WTC11 (cell line): ENCODE results near the gene ZNF526. TPM values are rescaled to one million over a fixed set of nuclear protein-coding genes. Genes with fewer than 3 reads are reported as not detected.
A peak's percentile ranks its signal among the peaks of the same experiment; 100 is the strongest.

ENCODE experiments used
- ATAC-seq: fragments of 200-7000 bp; cut with Tn5 transposase; 2 replicates; pipeline ENCODE4 v1.10.0; 2021; ENCODE audit warnings: mild to moderate bottlenecking, moderate library complexity
- CTCF ChIA-PET: fragments of 300-600 bp; sonication (Branson Sonifier 250); formaldehyde crosslinking; loops from one replicate; lab custom pipeline; 2021; ENCODE audit warnings: antibody characterized with exemption; lab: Charles Lee
- POLR2A ChIA-PET: fragments of 350-600 bp; sonication (Branson Sonifier 250); formaldehyde crosslinking; loops from one replicate; lab custom pipeline; 2021; ENCODE audit warnings: antibody characterized with exemption; lab: Charles Lee
- DNase-seq: peaks from one replicate; pipeline ENCODE4 v3.0.0; 2021; ENCODE audit warnings: low spot score
- H3K27ac Mint-ChIP-seq: 2 replicates; pipeline ENCODE4 v1.8.0; 2021; ENCODE audit warnings: mixed read lengths
- H3K27me3 Mint-ChIP-seq: 2 replicates; pipeline ENCODE4 v1.8.0; 2021; ENCODE audit warnings: low read depth, mild to moderate bottlenecking, moderate library complexity, mixed read lengths
- H3K36me3 Mint-ChIP-seq: 2 replicates; pipeline ENCODE4 v1.8.0; 2021; ENCODE audit warnings: mixed read lengths
- H3K4me1 Mint-ChIP-seq: 2 replicates; pipeline ENCODE4 v1.8.0; 2022; ENCODE audit warnings: mixed read lengths
- H3K4me3 Mint-ChIP-seq: 2 replicates; pipeline ENCODE4 v1.8.0; 2021; ENCODE audit warnings: mild to moderate bottlenecking, moderate library complexity, mixed read lengths
- H3K9me3 Mint-ChIP-seq: 2 replicates; pipeline ENCODE4 v1.8.0; 2021; ENCODE audit warnings: mixed read lengths
- ATF3 ChIP-seq: sonication (generic); formaldehyde crosslinking; conservative IDR thresholded peaks from 2 replicates; pipeline ENCODE4 v1.8.1; 2022; ENCODE audit warnings: mild to moderate bottlenecking, missing genetic modification reagents
- CDX4 ChIP-seq: fragments of 250-450 bp; sonication (Bioruptor Pico); IDR thresholded peaks from 2 replicates; pipeline ENCODE4 v1.9.0; 2021; ENCODE audit warnings: moderate library complexity, mild to moderate bottlenecking, inconsistent platforms, borderline replicate concordance
- CREM ChIP-seq: sonication (generic); formaldehyde crosslinking; IDR thresholded peaks from 2 replicates; pipeline ENCODE4 v1.8.1; 2022; ENCODE audit warnings: mild to moderate bottlenecking, missing genetic modification reagents, moderate library complexity
- CTCF ChIP-seq: fragments of 200-600 bp; IDR thresholded peaks from 2 replicates; pipeline ENCODE4 v1.8.0; 2022; ENCODE audit warnings: antibody characterized with exemption
- E2F4 ChIP-seq: sonication (generic); formaldehyde crosslinking; IDR thresholded peaks from 2 replicates; pipeline ENCODE4 v1.8.1; 2022; ENCODE audit warnings: low read depth, mild to moderate bottlenecking, moderate library complexity, missing genetic modification reagents, borderline replicate concordance
- EMX1 ChIP-seq: fragments of 250-450 bp; sonication (Bioruptor Pico); IDR thresholded peaks from 2 replicates; pipeline ENCODE4 v1.8.0; 2021; ENCODE audit warnings: mild to moderate bottlenecking
- GABPB1 ChIP-seq: sonication (generic); formaldehyde crosslinking; IDR thresholded peaks from 2 replicates; pipeline ENCODE4 v1.8.1; 2023; ENCODE audit warnings: mild to moderate bottlenecking, missing genetic modification reagents
- IRF2 ChIP-seq: sonication (generic); formaldehyde crosslinking; IDR thresholded peaks from 2 replicates; pipeline ENCODE4 v1.8.0; 2022; ENCODE audit warnings: low read depth, missing genetic modification reagents, borderline replicate concordance
- JAZF1 ChIP-seq: fragments of 250-450 bp; sonication (Bioruptor Pico); IDR thresholded peaks from 2 replicates; pipeline ENCODE4 v1.9.0; 2021; ENCODE audit warnings: moderate library complexity, mild to moderate bottlenecking, inconsistent platforms
- RELA ChIP-seq: sonication (generic); formaldehyde crosslinking; IDR thresholded peaks from 2 replicates; pipeline ENCODE4 v1.8.1; 2022; ENCODE audit warnings: missing genetic modification reagents, mild to moderate bottlenecking, borderline replicate concordance
- SOX15 ChIP-seq: fragments of 250-450 bp; sonication (Bioruptor Pico); IDR thresholded peaks from 2 replicates; pipeline ENCODE4 v1.9.0; 2021; ENCODE audit warnings: mild to moderate bottlenecking
- SP1 ChIP-seq: sonication (generic); formaldehyde crosslinking; conservative IDR thresholded peaks from 2 replicates; pipeline ENCODE4 v1.8.1; 2022; ENCODE audit warnings: missing genetic modification reagents
- ZNF416 ChIP-seq: fragments of 250-450 bp; sonication (Bioruptor Pico); IDR thresholded peaks from 2 replicates; pipeline ENCODE4 v1.9.0; 2021; ENCODE audit warnings: mild to moderate bottlenecking, inconsistent platforms
- total RNA-seq: library from RNA; stranded (reverse); gene quantifications from 3 replicates; pipeline ENCODE4 v1.2.3, GENCODE V29; 2021
- TF ChIP-seq, protein P1 (sequence below): fragments of 250-450 bp; sonication (Bioruptor Pico); conservative IDR thresholded peaks from 2 replicates; pipeline ENCODE4 v1.9.0; 2021; ENCODE audit warnings: mild to moderate bottlenecking
- TF ChIP-seq, protein P2 (sequence below): fragments of 250-450 bp; sonication (Bioruptor Pico); IDR thresholded peaks from 2 replicates; pipeline ENCODE4 v1.9.0; 2021; ENCODE audit warnings: mild to moderate bottlenecking
- TF ChIP-seq, protein P3 (sequence below): sonication (generic); formaldehyde crosslinking; IDR thresholded peaks from 2 replicates; pipeline ENCODE4 v1.8.0; 2022; ENCODE audit warnings: mild to moderate bottlenecking, missing genetic modification reagents
- TF ChIP-seq, protein P4 (sequence below): sonication (generic); formaldehyde crosslinking; IDR thresholded peaks from 2 replicates; pipeline ENCODE4 v1.8.0; 2023; ENCODE audit warnings: missing genetic modification reagents

ZNF526 gene
- total RNA-seq, 1 experiment from 2014 or later = 18.3 TPM

- TF ChIP-seq, protein P1, sequence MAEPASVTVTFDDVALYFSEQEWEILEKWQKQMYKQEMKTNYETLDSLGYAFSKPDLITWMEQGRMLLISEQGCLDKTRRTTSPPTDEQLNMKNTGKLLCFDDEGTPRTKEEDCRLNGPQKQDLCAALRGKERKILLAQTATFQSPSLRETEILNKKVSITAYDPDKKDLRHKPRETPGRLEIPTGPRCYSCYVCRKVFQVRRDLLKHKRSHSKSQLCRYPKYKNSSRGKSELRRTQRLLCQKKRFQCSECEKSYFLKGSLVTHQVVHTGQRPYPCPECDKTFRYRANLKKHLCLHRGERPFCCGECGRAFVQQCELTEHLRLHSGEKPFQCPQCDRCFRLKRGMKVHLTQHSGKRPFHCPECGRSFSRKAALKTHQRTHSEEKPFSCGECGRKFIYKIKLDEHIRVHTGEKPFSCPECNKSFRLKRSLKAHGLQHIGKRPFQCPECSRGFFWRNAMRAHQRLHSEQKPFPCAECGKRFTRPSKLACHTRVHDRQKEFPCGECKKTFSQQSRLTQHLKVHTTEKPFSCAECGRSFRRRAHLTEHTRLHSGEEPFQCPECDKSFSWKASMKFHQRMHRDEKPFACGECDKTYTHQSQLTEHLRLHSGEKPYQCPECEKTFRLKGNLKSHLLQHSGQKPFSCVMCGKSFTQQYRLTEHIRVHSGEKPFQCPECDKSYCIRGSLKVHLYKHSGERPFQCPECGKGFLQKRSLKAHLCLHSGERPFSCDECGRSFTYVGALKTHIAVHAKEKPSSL (CRISPR knock-in tag) = no peak
- TF ChIP-seq E2F4 (no peak), GABPB1 (CRISPR knock-in tag) (no peak), IRF2 (no peak), SOX15 (no peak), CTCF (no peak), ATF3 (CRISPR knock-in tag) (no peak), SP1 (peak; percentile 98), EMX1 (CRISPR knock-in tag) (no peak)
- TF ChIP-seq, protein P2, sequence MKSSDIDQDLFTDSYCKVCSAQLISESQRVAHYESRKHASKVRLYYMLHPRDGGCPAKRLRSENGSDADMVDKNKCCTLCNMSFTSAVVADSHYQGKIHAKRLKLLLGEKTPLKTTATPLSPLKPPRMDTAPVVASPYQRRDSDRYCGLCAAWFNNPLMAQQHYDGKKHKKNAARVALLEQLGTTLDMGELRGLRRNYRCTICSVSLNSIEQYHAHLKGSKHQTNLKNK (CRISPR knock-in tag) = no peak
Observed at GRCh38 chr19:42268704-42269477, 48.8 kb downstream of the ZNF526 start, which contains the start of gene CIC (continued).

DNA sequence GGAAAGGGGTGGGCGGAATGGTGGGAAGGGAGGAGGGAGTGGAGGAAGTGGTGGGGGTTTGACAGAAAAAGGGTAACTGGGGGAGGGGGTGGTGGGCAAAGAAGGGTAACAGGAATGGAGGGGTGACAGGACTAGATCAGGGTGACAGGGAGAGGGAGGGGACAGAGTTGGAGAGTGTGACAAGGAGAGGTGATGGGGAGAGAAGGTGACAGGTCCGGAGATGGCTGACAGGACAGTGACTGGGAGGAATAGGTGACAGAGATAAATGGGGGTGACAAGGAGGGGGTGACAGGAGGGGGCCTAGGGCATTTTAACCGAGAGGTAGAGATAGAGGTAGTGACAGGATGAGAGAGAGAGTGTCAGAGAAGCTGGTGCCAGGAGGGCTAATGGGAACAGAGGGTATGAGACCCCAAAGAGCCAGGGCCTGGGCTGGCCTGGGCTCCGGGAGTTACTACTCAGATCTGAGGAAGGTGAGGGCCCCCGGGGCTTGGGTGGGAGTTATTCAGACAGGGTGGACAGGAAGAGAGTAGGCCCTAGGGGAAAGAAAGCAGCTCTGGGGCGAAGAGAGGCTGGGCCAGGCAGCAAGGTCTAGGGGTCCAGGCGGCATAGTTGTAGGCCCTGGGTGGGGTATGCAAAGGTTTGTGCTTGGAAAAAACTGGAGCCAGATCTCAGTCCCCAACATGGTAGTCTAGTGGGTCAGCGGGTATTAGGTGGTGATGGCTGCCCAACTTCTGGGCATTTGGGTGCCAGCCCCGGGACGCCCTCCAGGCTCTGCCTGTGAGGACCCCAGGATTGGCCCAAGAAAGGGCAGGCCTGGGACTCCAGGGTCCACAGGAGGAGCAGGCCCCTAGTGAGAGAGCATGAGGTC, 49.6 kb downstream of the ZNF526 start:
- Mint-ChIP-seq H3K27me3 (peaks cover 12% of the 10 kb centered on the region), H3K4me1 (peaks cover 22% of the 10 kb centered on the region), H3K9me3 (no peaks in the 10 kb centered on the region), H3K36me3 (0 out of 2 replicates have a peak, but pooled peaks cover 2% of the 10 kb centered on the region), H3K27ac (0 out of 2 replicates have a peak overlapping the region, but pooled peaks have one; percentile 33), H3K4me3 (peak overlapping the region; percentile 80; the same call in 1 of the 2 replicates)
- no peak for TF ChIP-seq CREM (CRISPR knock-in tag)
- TF ChIP-seq, protein P3, sequence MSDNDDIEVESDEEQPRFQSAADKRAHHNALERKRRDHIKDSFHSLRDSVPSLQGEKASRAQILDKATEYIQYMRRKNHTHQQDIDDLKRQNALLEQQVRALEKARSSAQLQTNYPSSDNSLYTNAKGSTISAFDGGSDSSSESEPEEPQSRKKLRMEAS (CRISPR knock-in tag) = no peak
- TF ChIP-seq ZNF416 (CRISPR knock-in tag) = no peak
- TF ChIP-seq CDX4 (CRISPR knock-in tag) = no peak
- TF ChIP-seq, protein P1 (CRISPR knock-in tag) = no peak
- TF ChIP-seq RELA (CRISPR knock-in tag) = no peak
- TF ChIP-seq JAZF1 (CRISPR knock-in tag) = no peak
- TF ChIP-seq, protein P4, sequence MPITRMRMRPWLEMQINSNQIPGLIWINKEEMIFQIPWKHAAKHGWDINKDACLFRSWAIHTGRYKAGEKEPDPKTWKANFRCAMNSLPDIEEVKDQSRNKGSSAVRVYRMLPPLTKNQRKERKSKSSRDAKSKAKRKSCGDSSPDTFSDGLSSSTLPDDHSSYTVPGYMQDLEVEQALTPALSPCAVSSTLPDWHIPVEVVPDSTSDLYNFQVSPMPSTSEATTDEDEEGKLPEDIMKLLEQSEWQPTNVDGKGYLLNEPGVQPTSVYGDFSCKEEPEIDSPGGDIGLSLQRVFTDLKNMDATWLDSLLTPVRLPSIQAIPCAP (CRISPR knock-in tag) = no peak
- CTCF ChIA-PET = interaction anchor here (1.6 to 3.2 kb wide), 2 partner anchors 10 to 26 kb away, joined by 4 to 21 read pairs; no protein-coding TSS in a partner anchor
- POLR2A ChIA-PET = interaction anchor here (1.2 to 1.5 kb wide), 2 partner anchors 10 to 26 kb away, joined by 3 to 5 read pairs; no protein-coding TSS in a partner anchor
- DNase-seq (no peak), ATAC-seq (no peak)
